HG03103 (cell line): ENCODE measurements around the gene PACS2.

ENCODE experiments used
- ATAC-seq: cut with Tn5 transposase; IDR thresholded peaks from one replicate; pipeline ENCODE4 v1.9.1; 2021; ENCODE audit warnings: low read depth; ENCODE audit not compliant: unreplicated experiment

Gene PACS2

GRCh38 chr14:105365681-105366080 lies 51.1 kb downstream of the PACS2 start:
- ATAC-seq = no peak

DNA sequence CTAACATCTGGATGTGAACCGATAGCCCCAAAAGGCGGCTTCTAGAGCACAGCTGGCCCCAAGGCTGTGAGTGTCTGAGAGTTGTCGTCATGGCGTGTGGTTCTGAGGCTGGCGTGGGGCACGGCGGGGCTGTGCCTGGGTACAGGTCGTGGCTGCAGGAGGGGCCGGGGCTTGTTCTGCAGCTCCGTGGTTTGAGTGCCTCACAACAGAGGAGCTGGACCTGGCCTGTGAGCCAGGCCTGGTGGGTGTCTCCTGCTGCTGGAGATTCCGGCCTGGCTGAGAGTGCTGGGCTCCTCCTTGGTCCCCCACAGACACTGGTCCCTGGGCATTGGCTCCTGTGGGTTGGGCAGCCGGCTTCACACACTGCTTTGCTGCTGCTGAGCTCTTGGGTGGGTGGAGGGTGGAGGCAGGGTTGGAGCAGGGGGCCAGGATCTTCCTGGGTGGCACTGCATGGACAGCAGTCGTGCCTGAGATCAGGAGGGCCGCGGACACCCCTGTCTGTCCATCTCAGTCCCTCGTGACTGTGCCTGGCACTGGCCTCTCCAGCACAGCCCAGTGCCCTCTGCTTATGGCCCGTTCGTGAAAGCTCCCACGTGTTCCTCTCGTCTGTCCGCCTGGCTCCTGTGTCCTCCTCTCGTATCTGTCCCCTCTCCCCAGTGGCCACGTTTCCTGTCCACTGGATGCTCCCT lies 52.0 kb downstream of the PACS2 start:
- no peak for ATAC-seq

DNA sequence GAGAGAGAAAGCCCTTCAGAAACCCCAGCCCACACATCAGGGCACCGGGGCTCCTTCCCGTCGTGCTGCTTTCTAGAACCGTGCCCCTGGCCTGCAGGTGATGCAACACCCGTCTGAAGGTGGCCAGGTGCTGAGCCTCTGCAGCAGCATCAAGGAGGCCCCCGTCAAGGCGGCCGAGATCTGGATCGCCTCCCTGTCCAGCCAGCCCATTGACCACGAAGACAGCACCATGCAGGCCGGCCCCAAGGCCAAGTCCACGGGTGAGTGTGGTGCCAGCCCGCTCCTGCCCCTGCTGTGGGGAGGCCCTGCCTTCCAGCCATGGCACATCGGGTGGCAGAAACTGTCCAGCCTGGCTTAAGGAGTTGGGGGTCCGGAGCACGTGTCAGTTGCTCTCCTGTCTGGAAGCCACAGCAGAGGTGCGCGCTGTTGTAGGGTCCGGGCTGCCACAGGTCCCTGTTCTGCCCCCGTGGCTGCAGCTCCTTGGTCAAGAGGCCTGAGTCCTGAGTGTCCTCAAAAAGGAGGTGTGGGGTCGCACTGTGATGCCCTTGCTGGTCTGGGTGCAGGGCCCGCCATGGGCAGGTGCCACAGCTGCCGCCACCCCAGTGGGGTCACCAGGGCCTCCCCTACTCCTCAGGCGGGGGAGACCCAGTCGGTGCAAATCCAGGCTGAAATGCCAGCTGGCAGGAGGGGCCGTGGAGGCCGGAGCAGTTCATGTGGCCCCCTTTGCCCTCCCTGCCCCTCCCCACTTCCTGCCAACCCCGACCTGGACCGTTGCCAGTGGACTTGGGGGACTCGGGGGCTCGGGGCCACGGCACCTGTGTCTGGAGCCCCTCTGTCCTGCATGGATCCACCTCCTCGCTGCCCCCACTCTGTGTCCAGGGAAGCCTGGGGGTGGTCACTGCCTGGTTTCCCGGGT lies 52.8 kb downstream of the PACS2 start:
- ATAC-seq = no peak

DNA sequence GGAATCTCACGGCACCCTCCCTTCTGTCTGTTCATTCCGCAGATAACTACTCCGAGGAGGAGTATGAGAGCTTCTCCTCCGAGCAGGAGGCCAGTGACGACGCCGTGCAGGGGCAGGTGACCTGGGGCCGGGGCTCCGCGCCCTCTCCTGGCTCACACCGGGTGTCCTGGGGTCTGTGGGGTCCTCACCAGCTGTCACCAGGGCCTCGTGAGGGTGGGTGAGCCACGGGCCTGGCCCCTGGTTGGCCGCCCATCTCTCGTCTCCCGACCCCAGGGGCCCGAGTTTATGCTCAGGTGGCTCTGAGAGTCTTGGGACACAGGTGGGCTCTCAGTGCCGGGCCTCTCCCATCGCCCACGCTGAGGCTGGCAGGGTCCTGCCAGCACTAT lies 53.5 kb downstream of the PACS2 start:
- ATAC-seq = no peak

GRCh38 chr14:105368426-105368825 lies 53.9 kb downstream of the PACS2 start:
- ATAC-seq = no peak

GRCh38 chr14:105368910-105369652 lies 54.5 kb downstream of the PACS2 start:
- no peak for ATAC-seq

DNA sequence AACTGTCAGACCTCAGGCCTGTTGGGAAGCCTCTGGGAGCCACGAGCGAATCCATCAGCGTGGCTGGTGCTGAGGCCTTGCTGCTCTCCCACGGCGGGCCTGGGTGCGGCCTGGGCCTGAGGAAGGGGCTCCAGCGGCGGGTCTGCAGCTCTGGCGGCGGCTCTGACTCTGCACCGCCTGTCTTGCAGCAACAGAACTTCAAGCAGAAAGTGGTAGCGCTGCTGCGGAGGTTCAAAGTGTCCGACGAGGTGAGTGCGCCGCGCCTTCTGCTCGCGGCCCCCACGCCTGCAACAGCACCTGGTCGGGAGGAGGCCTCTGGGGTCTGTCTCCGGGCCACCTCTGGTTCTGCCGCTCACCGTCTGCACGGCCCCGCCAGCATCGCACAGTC lies 55.1 kb downstream of the PACS2 start:
- ATAC-seq = no peak

GRCh38 chr14:105374389-105374788 lies 59.8 kb downstream of the PACS2 start:
- no peak for ATAC-seq

GRCh38 chr14:105375635-105376057 lies 61.1 kb downstream of the PACS2 start:
- ATAC-seq = no peak

GRCh38 chr14:105376521-105377440 lies 62.2 kb downstream of the PACS2 start:
- ATAC-seq = no peak

DNA sequence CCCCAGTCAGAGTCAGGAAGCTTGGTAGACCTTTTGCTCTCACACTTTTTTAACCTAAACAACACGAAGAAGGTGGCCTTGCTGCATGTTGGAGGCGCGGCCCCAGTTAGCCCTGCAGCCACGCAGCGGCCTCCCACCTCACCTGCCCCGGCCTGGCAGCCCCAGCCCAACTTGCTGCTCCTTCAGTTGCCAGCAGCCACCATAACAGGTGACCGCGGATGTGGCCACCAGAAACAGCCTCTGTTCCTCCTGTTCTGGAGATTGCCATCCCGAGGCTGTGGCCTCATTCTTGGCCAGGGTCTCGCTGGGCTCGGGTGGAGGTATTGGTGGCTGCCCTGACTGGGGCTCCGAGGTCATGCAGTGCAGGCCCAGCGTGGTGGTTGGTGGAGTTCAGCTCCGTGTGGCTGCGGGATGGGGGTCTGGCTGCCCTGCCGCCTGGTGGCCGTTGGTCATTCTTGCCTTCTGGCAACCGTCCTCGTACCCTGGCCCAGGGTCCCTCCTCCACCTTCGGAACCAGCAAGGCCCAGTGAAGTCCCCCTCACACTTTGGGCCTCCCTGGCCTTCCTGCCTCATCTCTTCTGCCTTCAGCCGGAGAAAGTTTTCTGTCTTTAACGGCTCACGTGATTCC lies 63.1 kb downstream of the PACS2 start:
- ATAC-seq = no peak

- ATAC-seq = no peak
These were observed 63.7 kb downstream of the PACS2 start for GRCh38 chr14:105378199-105378598.

- no peak for ATAC-seq
These were observed 64.5 kb downstream of the PACS2 start for GRCh38 chr14:105378873-105379685.

- ATAC-seq = no peak
These were observed 65.4 kb downstream of the PACS2 start for GRCh38 chr14:105379946-105380345.

DNA sequence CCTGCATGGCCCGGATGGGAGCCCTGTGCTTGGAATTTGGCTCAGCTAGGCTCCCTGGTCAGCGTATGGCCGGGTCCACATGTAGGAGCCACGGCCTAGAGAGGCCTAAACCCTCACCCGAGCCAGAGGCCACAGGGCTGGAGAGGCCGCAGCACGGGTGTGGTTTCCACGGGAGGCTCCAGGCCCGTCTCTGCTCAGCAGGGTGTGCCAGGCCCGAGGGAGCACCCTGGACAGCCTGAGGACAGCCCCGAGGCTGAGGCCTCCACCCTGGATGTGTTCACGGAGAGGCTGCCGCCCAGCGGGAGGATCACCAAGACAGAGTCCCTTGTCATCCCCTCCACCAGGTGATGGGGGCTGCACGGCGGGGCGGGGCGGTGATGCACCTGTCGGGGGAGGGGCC lies 66.2 kb downstream of the PACS2 start:
- no peak for ATAC-seq

GRCh38 chr14:105381446-105382342 lies 67.1 kb downstream of the PACS2 start:
- ATAC-seq = no peak

- ATAC-seq = no peak
These were observed 68.0 kb downstream of the PACS2 start for GRCh38 chr14:105382343-105383082.
